Smooth muscle cell of the brain vasculature (primary cell): ENCODE data around the gene KCNMB4.

ENCODE experiments used
- DNase-seq: peaks from one replicate; pipeline ENCODE4 v3.0.0-alpha.2; 2012; ENCODE audit warnings: low read depth, low spot score

Gene KCNMB4

GRCh38 chr12:70443062-70443673 lies 77.1 kb downstream of the KCNMB4 start:
- no peak for DNase-seq

- DNase-seq, result no peak
These were observed 78.8 kb downstream of the KCNMB4 start for GRCh38 chr12:70444903-70445302.

GRCh38 chr12:70448371-70448770 lies 82.3 kb downstream of the KCNMB4 start:
- DNase-seq, result no peak

- DNase-seq, result no peak
These were observed 83.1 kb downstream of the KCNMB4 start for GRCh38 chr12:70449074-70449752.

GRCh38 chr12:70449753-70450341 lies 83.8 kb downstream of the KCNMB4 start:
- no peak for DNase-seq

GRCh38 chr12:70451528-70451927 lies 85.4 kb downstream of the KCNMB4 start:
- DNase-seq, result no peak

GRCh38 chr12:70456953-70457352 lies 90.9 kb downstream of the KCNMB4 start:
- no peak for DNase-seq

GRCh38 chr12:70459786-70460185 lies 93.7 kb downstream of the KCNMB4 start:
- no peak for DNase-seq

- no peak for DNase-seq
These were observed 97.9 kb downstream of the KCNMB4 start for GRCh38 chr12:70463997-70464396.

- DNase-seq, result no peak
These were observed 100.7 kb downstream of the KCNMB4 start for GRCh38 chr12:70466753-70467152.

GRCh38 chr12:70467476-70467875 lies 101.4 kb downstream of the KCNMB4 start:
- no peak for DNase-seq

- no peak for DNase-seq
These were observed 102.0 kb downstream of the KCNMB4 start for GRCh38 chr12:70467918-70468733.

- DNase-seq, result no peak
These were observed 102.7 kb downstream of the KCNMB4 start for GRCh38 chr12:70468741-70469140.

- no peak for DNase-seq
These were observed 103.2 kb downstream of the KCNMB4 start for GRCh38 chr12:70469221-70469820.

- DNase-seq, result no peak
These were observed 116.7 kb downstream of the KCNMB4 start for GRCh38 chr12:70482764-70483163.
